Tibial nerve (tissue), 4 donors: Measurements from ENCODE around the gene GPS1.

ENCODE experiments used
- CTCF ChIP-seq, 5 experiments: fragments of 200-600 bp in 3 of 5; fragments of 450-650 bp in 2 of 5; sonication (generic) in 3 of 5; IDR thresholded peaks; one replicate each; pipeline ENCODE4 v1.5.1; 2016 to 2019; ENCODE audit warnings: antibody characterized with exemption in 5 of 5, mild to moderate bottlenecking in 3 of 5, moderate library complexity in 2 of 5
- EP300 ChIP-seq, 2 donors: sonication (generic); formaldehyde crosslinking; IDR thresholded peaks; one replicate each; pipeline ENCODE4 v1.6.1; 2017; ENCODE audit warnings: antibody characterized with exemption in 2 of 2, mild to moderate bottlenecking in 1 of 2
- POLR2A ChIP-seq, 2 donors: fragments of 450-650 bp; IDR thresholded peaks; one replicate each; pipeline ENCODE4 v1.6.1; 2017; ENCODE audit warnings: antibody characterized with exemption in 2 of 2, mild to moderate bottlenecking in 2 of 2, moderate library complexity in 2 of 2

GRCh38 chr17:82083009-82083408, 31.3 kb downstream of the GPS1 start:
- TF ChIP-seq POLR2A (IDR thresholded peaks at IDR 0.05), result no peak
- TF ChIP-seq CTCF (IDR thresholded peaks at IDR 0.05), result no peak
- no peak for TF ChIP-seq EP300 (IDR thresholded peaks at IDR 0.05)
